ENCODE results near the gene SNAI3.

Gene SNAI3

GRCh38 chr16:88721815-88722755, 35.8 kb upstream of the SNAI3 start:
- DNase-seq (ENCODE audit: low spot score): no peak

GRCh38 chr16:88721236-88721635, 34.9 kb upstream of the SNAI3 start:
- no peak for DNase-seq (ENCODE audit: low spot score)

GRCh38 chr16:88720396-88720970, 34.2 kb upstream of the SNAI3 start:
- no peak for DNase-seq (ENCODE audit: low spot score)

- DNase-seq (ENCODE audit: low spot score): no peak
Measured at GRCh38 chr16:88719933-88720296, 33.6 kb upstream of the SNAI3 start.

GRCh38 chr16:88719267-88719932, 33.1 kb upstream of the SNAI3 start:
- no peak for DNase-seq (ENCODE audit: low spot score)

- DNase-seq (ENCODE audit: low spot score): no peak
Measured at GRCh38 chr16:88718178-88718577, 31.9 kb upstream of the SNAI3 start.

GRCh38 chr16:88716601-88717001, 30.3 kb upstream of the SNAI3 start:
- no peak for DNase-seq (ENCODE audit: low spot score)

- DNase-seq (ENCODE audit: low spot score): no peak
Measured at GRCh38 chr16:88716201-88716600, 29.9 kb upstream of the SNAI3 start.

- no peak for DNase-seq (ENCODE audit: low spot score)
Measured at GRCh38 chr16:88715312-88716190, 29.2 kb upstream of the SNAI3 start.

GRCh38 chr16:88714420-88715302, 28.4 kb upstream of the SNAI3 start:
- DNase-seq (ENCODE audit: low spot score): no peak

GRCh38 chr16:88713568-88714419, 27.5 kb upstream of the SNAI3 start:
- DNase-seq (ENCODE audit: low spot score): no peak

GRCh38 chr16:88713054-88713453, 26.7 kb upstream of the SNAI3 start:
- no peak for DNase-seq (ENCODE audit: low spot score)

- DNase-seq (ENCODE audit: low spot score): no peak
Measured at GRCh38 chr16:88712362-88712979, 26.2 kb upstream of the SNAI3 start.

GRCh38 chr16:88711750-88712340, 25.5 kb upstream of the SNAI3 start:
- no peak for DNase-seq (ENCODE audit: low spot score)

- no peak for DNase-seq (ENCODE audit: low spot score)
Measured at GRCh38 chr16:88710556-88710955, 24.2 kb upstream of the SNAI3 start.

GRCh38 chr16:88706965-88707826, 20.9 kb upstream of the SNAI3 start:
- no peak for DNase-seq (ENCODE audit: low spot score)

- peak; percentile 93 for DNase-seq (ENCODE audit: low spot score)
Measured at GRCh38 chr16:88706229-88706964, 20.1 kb upstream of the SNAI3 start, which contains the start of the genes CTU2 and RNF166. Gene CTU2 (plus strand): TSS chr16:88706503. CDS start chr16:88706531, 28 bp downstream. Gene RNF166 (minus strand): TSS chr16:88706408. CDS start chr16:88706325, 83 bp downstream.

All from hematopoietic multipotent progenitor cell treated with erythropoietin and hydrocortisone succinate and interleukin-3 and kit ligand, for 17 days (in vitro differentiated cells).